Progenitor cell of endocrine pancreas (in vitro differentiated cells): ENCODE data around the gene VSTM2B. TPM values are rescaled to one million over a fixed set of nuclear protein-coding genes. Genes with fewer than 3 reads are reported as not detected.
"Not testable (repeated sequence)": the region's sequence is repeated elsewhere in the genome, so short reads cannot be mapped to it uniquely, and the experiment has no call there.

Experiments used
- DNase-seq: peaks from one replicate; pipeline ENCODE4 v3.0.0; 2021; ENCODE audit warnings: low spot score; ENCODE audit not compliant: unreplicated experiment
- H3K27ac Mint-ChIP-seq: 2 replicates; pipeline ENCODE4 v1.8.0; 2021; ENCODE audit warnings: mild to moderate bottlenecking, moderate library complexity, mixed read lengths
- H3K27me3 Mint-ChIP-seq: 2 replicates; pipeline ENCODE4 v1.8.0; 2021; ENCODE audit warnings: mixed read lengths
- H3K36me3 Mint-ChIP-seq: 2 replicates; pipeline ENCODE4 v1.8.0; 2022; ENCODE audit warnings: mixed read lengths; ENCODE audit not compliant: insufficient read depth
- H3K4me1 Mint-ChIP-seq: 2 replicates; pipeline ENCODE4 v1.8.0; 2021; ENCODE audit warnings: low read depth, mixed read lengths
- H3K4me3 Mint-ChIP-seq: 2 replicates; pipeline ENCODE4 v1.8.0; 2021; ENCODE audit warnings: low read depth, mild to moderate bottlenecking, moderate library complexity, mixed read lengths
- H3K9me3 Mint-ChIP-seq: 2 replicates; pipeline ENCODE4 v1.8.0; 2021; ENCODE audit warnings: low read depth, mixed read lengths
- CTCF ChIP-seq: fragments of 200-600 bp; sonication (generic); IDR thresholded peaks from one replicate; pipeline ENCODE4 v1.5.0; 2021; ENCODE audit warnings: antibody characterized with exemption, mild to moderate bottlenecking; ENCODE audit not compliant: unreplicated experiment
- total RNA-seq: library from RNA; stranded (reverse); gene quantifications from 2 replicates; pipeline ENCODE4 v1.2.1, GENCODE V29; 2021

Gene VSTM2B
- total RNA-seq, 1 donor from 2014 or later, result not detected

DNA sequence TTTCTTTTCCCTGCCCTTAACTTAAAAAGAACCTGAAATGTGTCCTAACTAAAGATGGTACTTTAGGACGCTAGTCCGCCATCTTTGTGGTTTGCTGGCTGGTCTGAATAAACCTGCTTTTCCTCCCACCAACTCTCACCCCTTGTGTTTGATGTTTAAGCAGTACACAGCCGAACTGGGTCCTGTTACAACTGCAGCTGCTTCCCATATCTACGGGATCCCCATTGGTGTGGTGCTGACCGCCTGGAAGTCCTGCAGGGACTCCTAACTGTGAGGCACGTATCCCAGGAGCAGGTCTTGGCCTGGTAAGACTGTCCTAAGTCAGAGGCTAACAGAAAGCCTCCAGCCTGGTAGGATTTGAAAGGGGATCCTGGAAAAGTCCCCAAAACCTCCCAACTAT is 40.9 kb upstream of the VSTM2B start:
- TF ChIP-seq CTCF, result no peak
- Mint-ChIP-seq H3K4me3 (no peak overlapping the region), H3K36me3 (no peaks in the 10 kb centered on the region), H3K4me1 (no peaks in the 10 kb centered on the region), H3K9me3 (peaks cover 5% of the 10 kb centered on the region), H3K27ac (no peak overlapping the region), H3K27me3 (peaks cover 21% of the 10 kb centered on the region)
- no peak for DNase-seq

GRCh38 chr19:29485293-29485692 is 40.5 kb upstream of the VSTM2B start:
- no peak for DNase-seq
- Mint-ChIP-seq H3K27ac (no peak overlapping the region), H3K36me3 (no peaks in the 10 kb centered on the region), H3K27me3 (peaks cover 26% of the 10 kb centered on the region), H3K4me3 (no peak overlapping the region), H3K4me1 (no peaks in the 10 kb centered on the region), H3K9me3 (peaks cover 5% of the 10 kb centered on the region)
- TF ChIP-seq CTCF, result no peak

GRCh38 chr19:29486961-29487360 is 38.8 kb upstream of the VSTM2B start:
- not testable (repeated sequence) for H3K4me3 Mint-ChIP-seq, H3K4me1 Mint-ChIP-seq, H3K27ac Mint-ChIP-seq, H3K9me3 Mint-ChIP-seq, H3K36me3 Mint-ChIP-seq, DNase-seq
- peaks cover 36% of the 10 kb centered on the region for H3K27me3 Mint-ChIP-seq

DNA sequence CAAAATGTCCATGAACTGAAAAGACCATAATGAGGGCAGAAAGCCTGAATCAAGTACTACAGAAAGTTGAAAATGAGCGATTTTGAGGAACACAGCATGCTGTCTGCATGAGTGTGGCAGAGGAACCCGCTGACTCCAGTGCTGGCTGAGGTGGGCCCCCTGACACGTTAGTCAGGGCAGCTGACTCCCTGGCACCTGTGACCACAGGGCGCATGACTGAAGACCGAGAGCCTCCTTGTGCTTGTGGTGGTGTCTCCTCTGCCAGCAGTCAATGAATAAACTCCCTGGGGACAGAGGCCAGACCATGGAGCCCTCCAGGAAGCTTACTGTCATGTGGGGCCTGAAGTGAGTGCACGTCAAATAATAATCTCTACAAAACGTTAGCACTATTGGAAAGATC is 38.4 kb upstream of the VSTM2B start:
- no peak overlapping the region for H3K4me3 Mint-ChIP-seq
- no peaks in the 10 kb centered on the region for H3K36me3 Mint-ChIP-seq
- TF ChIP-seq CTCF, result no peak
- H3K4me1 Mint-ChIP-seq, result no peaks in the 10 kb centered on the region
- DNase-seq, result no peak
- peaks cover 37% of the 10 kb centered on the region for H3K27me3 Mint-ChIP-seq
- no peaks in the 10 kb centered on the region for H3K9me3 Mint-ChIP-seq
- H3K27ac Mint-ChIP-seq, result no peak overlapping the region

- Mint-ChIP-seq H3K27me3 (peaks cover 45% of the 10 kb centered on the region), H3K27ac (no peak overlapping the region)
- TF ChIP-seq CTCF, result no peak
These were observed 37.5 kb upstream of the VSTM2B start for GRCh38 chr19:29488316-29488715.

DNA sequence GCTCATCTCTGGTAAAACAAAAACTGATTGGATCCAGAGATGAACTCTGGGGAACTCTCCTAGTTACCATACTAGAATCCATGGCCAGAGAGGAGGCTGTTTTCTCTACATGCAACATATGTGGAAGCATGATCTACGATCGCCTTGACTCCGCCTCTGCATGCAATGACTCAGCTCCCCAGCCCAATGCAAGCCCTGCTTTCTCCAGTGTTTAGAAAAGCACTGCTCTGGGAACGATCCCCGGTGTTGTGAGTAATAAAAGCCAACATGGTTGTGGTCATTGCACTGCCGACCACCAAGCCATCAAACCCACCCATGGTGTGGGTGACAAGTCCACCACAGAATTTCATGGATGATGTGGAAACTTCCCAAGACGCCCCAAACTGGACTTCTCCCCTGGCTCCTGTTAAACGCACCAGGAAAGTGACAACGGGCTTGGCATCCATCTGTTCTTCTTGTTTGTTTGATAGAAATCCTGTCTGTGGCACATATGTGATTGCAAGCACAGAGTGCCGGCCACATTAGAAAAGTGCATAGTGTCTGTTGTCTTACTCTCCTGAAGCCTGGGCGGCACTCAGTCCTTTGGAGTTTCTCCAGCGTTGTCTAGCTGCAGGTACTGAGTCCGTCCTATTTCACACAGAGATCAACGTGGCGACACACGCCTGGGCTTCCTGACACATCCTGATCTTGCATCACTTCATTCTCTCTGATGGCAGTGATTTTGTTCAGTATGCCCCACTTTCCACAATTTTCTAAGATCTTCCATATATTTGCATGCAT is 36.4 kb upstream of the VSTM2B start:
- H3K27me3 Mint-ChIP-seq, result peaks cover 52% of the 10 kb centered on the region

More at GRCh38 chr19:29488316-29488715, 37.5 kb upstream of the VSTM2B start:
- no peaks in the 10 kb centered on the region for H3K36me3 Mint-ChIP-seq
- no peak overlapping the region for H3K4me3 Mint-ChIP-seq
- H3K9me3 Mint-ChIP-seq, result no peaks in the 10 kb centered on the region
- H3K4me1 Mint-ChIP-seq, result no peaks in the 10 kb centered on the region
- no peak for DNase-seq

More for the DNA sequence above, 36.4 kb upstream of the VSTM2B start:
- no peak for TF ChIP-seq CTCF
- H3K9me3 Mint-ChIP-seq, result no peaks in the 10 kb centered on the region
- no peaks in the 10 kb centered on the region for H3K4me1 Mint-ChIP-seq
- no peak for DNase-seq
- H3K27ac Mint-ChIP-seq, result no peak overlapping the region
- H3K4me3 Mint-ChIP-seq, result no peak overlapping the region
- no peaks in the 10 kb centered on the region for H3K36me3 Mint-ChIP-seq
